ENCODE measurements around the gene IFT43. TPM values are rescaled to one million over a fixed set of nuclear protein-coding genes. Genes with fewer than 3 reads are reported as not detected.
"Not testable (repeated sequence)": the region's sequence is repeated elsewhere in the genome, so short reads cannot be mapped to it uniquely, and the experiment has no call there.

The IFT43 gene
- total RNA-seq, 1 experiment from 2014 or later: 98.8 TPM

- Histone ChIP-seq H4K20me1 (ENCODE audit: insufficient read depth) (no peaks in the 10 kb centered on the region), H3K9me2 (ENCODE audit: insufficient read depth) (no peaks in the 10 kb centered on the region), H3K4me2 (no peak overlapping the region), H3K9me3 (ENCODE audit: insufficient read depth, low read depth) (peaks cover 9% of the 10 kb centered on the region; the same call in 1 of the 2 replicates), H3K4me3 (no peak overlapping the region), H2AFZ (no peak overlapping the region), H3K79me2 (ENCODE audit: low read depth) (no peaks in the 10 kb centered on the region), H3K27ac (no peak overlapping the region), H3F3A (ENCODE audit: insufficient read depth, low read depth) (no peaks in the 10 kb centered on the region), H3K36me3 (ENCODE audit: low read depth) (peaks cover 61% of the 10 kb centered on the region), H3K27me3 (ENCODE audit: insufficient read depth, low read depth) (no peaks in the 10 kb centered on the region), H3K4me1 (replicated peaks; ENCODE audit: insufficient read depth) (no peaks in the 10 kb centered on the region)
- TF ChIP-seq EZH2 (IDR thresholded peaks at IDR 0.05; ENCODE audit: low read depth) (no peak), CTCF (conservative IDR thresholded peaks at IDR 0.05) (no peak)
- CTCF ChIA-PET: no interaction called here
- intact Hi-C loops (cut with micrococcal nuclease; ENCODE audit: unreplicated experiment): no loop called here
- POLR2A ChIA-PET (ENCODE audit: unreplicated experiment): no interaction called here
- DNase-seq: no peak
- BruUV-seq (replicated peaks): no TSS peak
Measured at GRCh38 chr14:76007379-76007778, 21.8 kb downstream of the IFT43 start.

DNA sequence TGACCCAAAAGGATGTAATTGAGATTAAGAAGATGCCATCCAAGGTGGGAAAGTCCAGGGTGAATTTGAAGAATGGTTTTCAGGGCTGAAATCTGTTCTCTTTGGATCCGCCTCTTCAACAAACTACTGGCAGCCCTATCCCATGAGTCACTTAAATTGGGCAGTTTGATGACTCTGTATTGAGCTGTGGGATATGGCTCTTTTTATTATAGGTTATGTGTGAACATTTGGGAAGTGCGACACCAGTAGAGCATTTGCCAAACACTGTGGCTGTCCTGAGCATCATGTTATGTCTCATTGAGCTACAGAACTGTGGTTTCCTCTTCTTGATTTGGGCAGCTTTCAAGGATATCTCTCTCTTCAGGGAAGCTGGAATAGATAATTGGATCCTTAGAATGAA, 22.3 kb downstream of the IFT43 start:
- no peaks in the 10 kb centered on the region for H3K79me2 ChIP-seq (ENCODE audit: low read depth)
- ChIA-PET POLR2A (ENCODE audit: unreplicated experiment) (interaction anchor here (0.7 kb wide), 1 partner anchor 153 kb away, joined by 5 read pairs; no protein-coding TSS in a partner anchor), CTCF (no interaction called here)
- no peaks in the 10 kb centered on the region for H4K20me1 ChIP-seq (ENCODE audit: insufficient read depth)
- H3K27ac ChIP-seq: no peak overlapping the region
- peaks cover 9% of the 10 kb centered on the region; the same call in 1 of the 2 replicates for H3K9me3 ChIP-seq (ENCODE audit: insufficient read depth, low read depth)
- intact Hi-C loops (cut with micrococcal nuclease; ENCODE audit: unreplicated experiment): no loop called here
- no peaks in the 10 kb centered on the region for H3K27me3 ChIP-seq (ENCODE audit: insufficient read depth, low read depth)
- no peaks in the 10 kb centered on the region for H3K9me2 ChIP-seq (ENCODE audit: insufficient read depth)
- H2AFZ ChIP-seq: no peak overlapping the region
- no peaks in the 10 kb centered on the region for H3K4me1 ChIP-seq (replicated peaks; ENCODE audit: insufficient read depth)
- H3K4me3 ChIP-seq: no peak overlapping the region
- H3K4me2 ChIP-seq: no peak overlapping the region
- no peak for DNase-seq
- H3K36me3 ChIP-seq (ENCODE audit: low read depth): peaks cover 57% of the 10 kb centered on the region
- no peaks in the 10 kb centered on the region for H3F3A ChIP-seq (ENCODE audit: insufficient read depth, low read depth)
- TF ChIP-seq EZH2 (IDR thresholded peaks at IDR 0.05; ENCODE audit: low read depth) (no peak), CTCF (conservative IDR thresholded peaks at IDR 0.05) (no peak)
- BruUV-seq (replicated peaks): no TSS peak

GRCh38 chr14:76009627-76010026, 24.1 kb downstream of the IFT43 start:
- H3F3A ChIP-seq (ENCODE audit: insufficient read depth, low read depth); H3K27me3 ChIP-seq (ENCODE audit: insufficient read depth, low read depth); intact Hi-C loops (cut with micrococcal nuclease; ENCODE audit: unreplicated experiment); BruUV-seq (replicated peaks); H3K79me2 ChIP-seq (ENCODE audit: low read depth); CTCF ChIA-PET; DNase-seq; H3K27ac ChIP-seq; H3K9me3 ChIP-seq (ENCODE audit: insufficient read depth, low read depth); H3K9me2 ChIP-seq (ENCODE audit: insufficient read depth); H3K4me3 ChIP-seq; H4K20me1 ChIP-seq (ENCODE audit: insufficient read depth); H2AFZ ChIP-seq; H3K4me1 ChIP-seq (replicated peaks; ENCODE audit: insufficient read depth); H3K4me2 ChIP-seq: not testable (repeated sequence)
- POLR2A ChIA-PET (ENCODE audit: unreplicated experiment): interaction anchor here (0.5 to 0.7 kb wide), 2 partner anchors 481 to 648 kb away, joined by 5 to 9 read pairs; no protein-coding TSS in a partner anchor
- peaks cover 57% of the 10 kb centered on the region for H3K36me3 ChIP-seq (ENCODE audit: low read depth)

DNA sequence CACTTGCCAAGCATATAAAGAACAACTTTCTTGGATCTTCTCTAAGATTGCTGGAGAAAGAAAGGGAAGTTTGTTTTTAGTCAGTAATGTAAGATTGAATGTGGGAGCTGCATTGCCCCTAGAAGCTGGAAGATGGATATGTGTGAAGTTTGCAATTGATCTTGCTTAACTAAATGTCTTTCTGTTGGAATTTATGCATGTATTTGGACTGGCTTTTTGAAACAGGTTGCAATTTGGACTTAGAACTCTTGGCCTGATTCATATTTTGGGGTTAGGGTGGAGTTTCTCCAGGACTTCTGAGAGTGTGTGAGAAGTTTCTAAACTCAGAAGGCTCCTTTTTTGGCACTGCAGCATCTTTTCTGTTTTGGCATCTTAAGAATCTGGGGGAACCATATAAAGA, 26.4 kb downstream of the IFT43 start:
- 0 out of 2 replicates have a peak, but pooled peaks cover 5% of the 10 kb centered on the region for H4K20me1 ChIP-seq (ENCODE audit: insufficient read depth)
- no peak overlapping the region for H2AFZ ChIP-seq
- TF ChIP-seq EZH2 (IDR thresholded peaks at IDR 0.05; ENCODE audit: low read depth) (no peak), CTCF (conservative IDR thresholded peaks at IDR 0.05) (no peak)
- H3K4me3 ChIP-seq: no peak overlapping the region
- no peaks in the 10 kb centered on the region for H3K9me2 ChIP-seq (ENCODE audit: insufficient read depth)
- no peaks in the 10 kb centered on the region for H3K27me3 ChIP-seq (ENCODE audit: insufficient read depth, low read depth)
- CTCF ChIA-PET: interaction anchor here (0.5 kb wide), 1 partner anchor 772 kb away, joined by 3 read pairs; no protein-coding TSS in a partner anchor
- H3K79me2 ChIP-seq (ENCODE audit: low read depth): no peaks in the 10 kb centered on the region; the same call in 1 of the 2 replicates
- no peak for DNase-seq
- H3K9me3 ChIP-seq (ENCODE audit: insufficient read depth, low read depth): no peaks in the 10 kb centered on the region; the same call in 1 of the 2 replicates
- POLR2A ChIA-PET (ENCODE audit: unreplicated experiment): no interaction called here
- H3F3A ChIP-seq (ENCODE audit: insufficient read depth, low read depth): no peaks in the 10 kb centered on the region
- BruUV-seq (replicated peaks): no TSS peak
- H3K36me3 ChIP-seq (ENCODE audit: low read depth): peaks cover 45% of the 10 kb centered on the region
- H3K4me1 ChIP-seq (replicated peaks; ENCODE audit: insufficient read depth): no peaks in the 10 kb centered on the region
- intact Hi-C loops (cut with micrococcal nuclease; ENCODE audit: unreplicated experiment): no loop called here
- no peak overlapping the region for H3K4me2 ChIP-seq
- no peak overlapping the region for H3K27ac ChIP-seq

Measured in PC-9 (cell line).